Trophoblast cell (in vitro differentiated cells and primary cell): Measurements from ENCODE around the gene DYNC1I2.

Experiments
- DNase-seq, 2 donors: peaks; one replicate each; pipeline ENCODE4 v3.0.0-alpha.2; 2016
- H2AFZ ChIP-seq: 2 replicates; pipeline ENCODE4 v1.6.1; 2013; ENCODE audit warnings: low read length, moderate library complexity, mild to moderate bottlenecking; ENCODE audit not compliant: insufficient read depth, poor library complexity
- H2AK5ac ChIP-seq: 2 replicates; pipeline ENCODE4 v1.6.1; 2013; ENCODE audit warnings: mild to moderate bottlenecking, low read length
- H2BK120ac ChIP-seq: 2 replicates; pipeline ENCODE4 v1.6.1; 2013; ENCODE audit warnings: low read length, mild to moderate bottlenecking, moderate library complexity; ENCODE audit not compliant: insufficient read depth, poor library complexity
- H2BK12ac ChIP-seq: 2 replicates; pipeline ENCODE4 v1.6.1; 2013; ENCODE audit warnings: mild to moderate bottlenecking, low read length, moderate library complexity
- H2BK5ac ChIP-seq: 2 replicates; pipeline ENCODE4 v1.6.1; 2013; ENCODE audit warnings: low read length, low read depth, moderate library complexity, mild to moderate bottlenecking; ENCODE audit not compliant: poor library complexity
- H3K14ac ChIP-seq: 2 replicates; pipeline ENCODE4 v1.6.1; 2013; ENCODE audit warnings: mild to moderate bottlenecking, low read length
- H3K18ac ChIP-seq: 2 replicates; pipeline ENCODE4 v1.6.1; 2013; ENCODE audit warnings: mild to moderate bottlenecking, low read length
- H3K23ac ChIP-seq: 2 replicates; pipeline ENCODE4 v1.6.1; 2013; ENCODE audit warnings: low read length
- H3K27ac ChIP-seq: 2 replicates; pipeline ENCODE4 v1.5.1; 2013; ENCODE audit warnings: low read depth, mild to moderate bottlenecking, inconsistent platforms, low read length, moderate library complexity
- H3K27me3 ChIP-seq: 2 replicates; pipeline ENCODE4 v1.6.1; 2013; ENCODE audit warnings: inconsistent platforms, mild to moderate bottlenecking, low read length, moderate library complexity; ENCODE audit not compliant: insufficient read depth
- H3K36me3 ChIP-seq, 2 experiments: 1 replicate in 1 of 2; 2 replicates in 1 of 2; pipeline ENCODE4 v1.6.1; 2013; ENCODE audit warnings: low read length in 2 of 2, mild to moderate bottlenecking in 2 of 2, moderate library complexity in 1 of 2; ENCODE audit not compliant: insufficient read depth in 2 of 2, control insufficient read depth in 1 of 2
- H3K4ac ChIP-seq: 2 replicates; pipeline ENCODE4 v1.6.1; 2013; ENCODE audit warnings: low read depth, mild to moderate bottlenecking, low read length, moderate library complexity
- H3K4me1 ChIP-seq, 2 experiments: 1 replicate in 1 of 2; 2 replicates in 1 of 2; pipeline ENCODE4 v1.6.1; 2013; ENCODE audit warnings: low read length in 2 of 2, mild to moderate bottlenecking in 2 of 2, moderate library complexity in 1 of 2; ENCODE audit not compliant: insufficient read depth in 2 of 2, control insufficient read depth in 1 of 2
- H3K4me2 ChIP-seq: 2 replicates; pipeline ENCODE4 v1.6.1; 2013; ENCODE audit warnings: inconsistent platforms, mild to moderate bottlenecking, low read length, moderate library complexity
- H3K4me3 ChIP-seq: 2 replicates; pipeline ENCODE4 v1.5.1; 2013; ENCODE audit warnings: mild to moderate bottlenecking, low read depth, low read length, inconsistent platforms
- H3K79me1 ChIP-seq: one replicate; pipeline ENCODE4 v1.6.1; 2013; ENCODE audit warnings: low read length
- H3K79me2 ChIP-seq: 2 replicates; pipeline ENCODE4 v1.6.1; 2013; ENCODE audit warnings: low read length, mild to moderate bottlenecking; ENCODE audit not compliant: control insufficient read depth, insufficient read depth, poor library complexity
- H3K9ac ChIP-seq: 2 replicates; pipeline ENCODE4 v1.6.1; 2013; ENCODE audit warnings: mild to moderate bottlenecking, low read length
- H3K9me3 ChIP-seq: 2 replicates; pipeline ENCODE4 v1.6.1; 2013; ENCODE audit warnings: low read depth, mild to moderate bottlenecking, control low read depth, inconsistent platforms, low read length; ENCODE audit not compliant: insufficient read depth
- H4K12ac ChIP-seq: 2 replicates; pipeline ENCODE4 v1.6.1; 2013; ENCODE audit warnings: low read depth, mild to moderate bottlenecking, low read length, moderate library complexity
- H4K8ac ChIP-seq: 2 replicates; pipeline ENCODE4 v1.6.1; 2013; ENCODE audit warnings: low read depth, mild to moderate bottlenecking, low read length, moderate library complexity
- H4K91ac ChIP-seq: one replicate; pipeline ENCODE4 v1.6.1; 2013; ENCODE audit warnings: low read depth, mild to moderate bottlenecking, low read length, moderate library complexity
- WGBS: extraction: QIAGEN DNeasy Blood & Tissue Kit; methylation state at CpG from one replicate; pipeline ENCODE4 v1.1.7; 2013; ENCODE audit warnings: missing lambda C conversion rate; ENCODE audit not compliant: insufficient read length, insufficient coverage; ENCODE audit errors: extremely low coverage; 5-methylcytosine and 5-hydroxymethylcytosine counted together

Gene DYNC1I2

GRCh38 chr2:171707752-171708151, 20.5 kb downstream of the DYNC1I2 start:
- Histone ChIP-seq H3K27ac (no peak overlapping the region), H2BK12ac (no peak overlapping the region), H3K79me2 (no peaks in the 10 kb centered on the region), H2AFZ (no peak overlapping the region), H3K9me3 (no peaks in the 10 kb centered on the region), H2BK5ac (no peak overlapping the region), H3K4me3 (no peak overlapping the region), H2AK5ac (no peak overlapping the region), H3K4me1 (no peaks in the 10 kb centered on the region), H4K91ac (no peak overlapping the region), H3K18ac (no peak overlapping the region), H4K12ac (no peak overlapping the region), H3K14ac (no peak overlapping the region), H3K27me3 (no peaks in the 10 kb centered on the region), H3K23ac (no peak overlapping the region), H3K9ac (no peak overlapping the region), H3K4me2 (no peak overlapping the region), H4K8ac (no peak overlapping the region), H3K36me3 (peaks cover 2 to 8% of the 10 kb centered on the region in 2 experiments), H3K79me1 (no peaks in the 10 kb centered on the region), H3K4ac (no peak overlapping the region), H2BK120ac (no peak overlapping the region)
- no CpG with 5 or more reads among the region's 1 CpG for WGBS
- no peak for DNase-seq

- no peaks in the 10 kb centered on the region for H3K4me1 ChIP-seq
- no peak overlapping the region for H2AFZ ChIP-seq
- no peak overlapping the region for H3K18ac ChIP-seq
- H3K27me3 ChIP-seq = no peaks in the 10 kb centered on the region
- WGBS = no CpG with 5 or more reads among the region's 3 CpGs
- no peak for DNase-seq
- no peak overlapping the region for H3K4me2 ChIP-seq
- no peak overlapping the region for H2BK12ac ChIP-seq
- H3K23ac ChIP-seq = no peak overlapping the region
- no peaks in the 10 kb centered on the region for H3K79me2 ChIP-seq
- H4K91ac ChIP-seq = no peak overlapping the region
- no peak overlapping the region for H4K12ac ChIP-seq
- no peak overlapping the region for H3K9ac ChIP-seq
- H3K4ac ChIP-seq = no peak overlapping the region
- H2BK5ac ChIP-seq = no peak overlapping the region
- H3K9me3 ChIP-seq = no peaks in the 10 kb centered on the region
- H3K36me3 ChIP-seq = peaks cover 2 to 8% of the 10 kb centered on the region in 2 experiments
- no peak overlapping the region for H2AK5ac ChIP-seq
- no peak overlapping the region for H3K4me3 ChIP-seq
- no peaks in the 10 kb centered on the region for H3K79me1 ChIP-seq
- H3K14ac ChIP-seq = no peak overlapping the region
- H4K8ac ChIP-seq = no peak overlapping the region
- H3K27ac ChIP-seq = no peak overlapping the region
- H2BK120ac ChIP-seq = no peak overlapping the region
These were observed 21.9 kb downstream of the DYNC1I2 start for GRCh38 chr2:171709011-171709685.

- Histone ChIP-seq H3K4me1 (no peaks in the 10 kb centered on the region), H3K36me3 (peaks cover 2 to 8% of the 10 kb centered on the region in 2 experiments), H3K4me2 (no peak overlapping the region), H4K8ac (no peak overlapping the region), H2AFZ (no peak overlapping the region), H3K27ac (no peak overlapping the region), H3K18ac (no peak overlapping the region), H3K79me1 (no peaks in the 10 kb centered on the region), H3K79me2 (no peaks in the 10 kb centered on the region), H2AK5ac (no peak overlapping the region), H4K12ac (no peak overlapping the region), H3K27me3 (no peaks in the 10 kb centered on the region), H3K4ac (no peak overlapping the region), H2BK12ac (no peak overlapping the region), H3K23ac (no peak overlapping the region), H4K91ac (no peak overlapping the region), H3K4me3 (no peak overlapping the region), H2BK5ac (no peak overlapping the region), H3K9ac (no peak overlapping the region), H3K14ac (no peak overlapping the region), H3K9me3 (no peaks in the 10 kb centered on the region), H2BK120ac (no peak overlapping the region)
- no peak for DNase-seq
These were observed 24.1 kb downstream of the DYNC1I2 start for GRCh38 chr2:171711351-171711750.

GRCh38 chr2:171712051-171712450, 24.8 kb downstream of the DYNC1I2 start:
- Histone ChIP-seq H3K79me2 (no peaks in the 10 kb centered on the region), H3K27me3 (no peaks in the 10 kb centered on the region), H2AK5ac (no peak overlapping the region), H3K79me1 (no peaks in the 10 kb centered on the region), H3K9me3 (no peaks in the 10 kb centered on the region), H3K4me3 (no peak overlapping the region), H3K14ac (no peak overlapping the region), H2AFZ (no peak overlapping the region), H3K27ac (no peak overlapping the region), H3K36me3 (peaks cover 3 to 11% of the 10 kb centered on the region in 2 experiments), H3K4me2 (no peak overlapping the region), H2BK12ac (no peak overlapping the region), H3K18ac (no peak overlapping the region), H3K23ac (no peak overlapping the region), H2BK120ac (no peak overlapping the region), H3K9ac (no peak overlapping the region), H4K8ac (no peak overlapping the region), H4K91ac (no peak overlapping the region), H3K4ac (no peak overlapping the region), H2BK5ac (no peak overlapping the region), H3K4me1 (no peaks in the 10 kb centered on the region), H4K12ac (no peak overlapping the region)
- no peak for DNase-seq
- no CpG with 5 or more reads among the region's 2 CpGs for WGBS
